Astrocyte of the spinal cord (primary cell): ENCODE measurements around the gene LACTBL1.
A peak's percentile ranks its signal among the peaks of the same experiment; 100 is the strongest.

ENCODE experiments used
- DNase-seq: peaks from one replicate; pipeline ENCODE4 v3.0.0; 2011; ENCODE audit warnings: low read depth, low spot score
- H3K4me3 ChIP-seq: 2 replicates; pipeline ENCODE4 v1.5.1; 2011; ENCODE audit warnings: low read depth, mild to moderate bottlenecking, low read length, moderate library complexity
- CTCF ChIP-seq: IDR thresholded peaks from 2 replicates; pipeline ENCODE4 v1.5.1; 2012; ENCODE audit warnings: low read depth, mild to moderate bottlenecking, low read length, inconsistent platforms
- in situ Hi-C: cut with HindIII; loops from 2 replicates; pipeline ENCODE4 v1.10.0; 2017; ENCODE audit warnings: low sequenced_read_pairs

LACTBL1 gene

GRCh38 chr1:22975694-22976093 is 3.0 kb upstream of the LACTBL1 start:
- no peak for TF ChIP-seq CTCF
- in situ Hi-C loops = no loop called here
- no peak for DNase-seq
- no peak overlapping the region for H3K4me3 ChIP-seq

- TF ChIP-seq CTCF = no peak
- in situ Hi-C loops = no loop called here
- DNase-seq = no peak
- no peak overlapping the region for H3K4me3 ChIP-seq
These were observed 858 bp downstream of the LACTBL1 start for GRCh38 chr1:22971611-22972405.

GRCh38 chr1:22971161-22971560 is 1.5 kb downstream of the LACTBL1 start:
- DNase-seq = no peak
- no peak for TF ChIP-seq CTCF
- in situ Hi-C loops = no loop called here
- H3K4me3 ChIP-seq = no peak overlapping the region

- in situ Hi-C loops = no loop called here
- no peak overlapping the region for H3K4me3 ChIP-seq
- DNase-seq = no peak
- TF ChIP-seq CTCF = no peak
These were observed 2.6 kb downstream of the LACTBL1 start for GRCh38 chr1:22970096-22970495.

- TF ChIP-seq CTCF = no peak
- in situ Hi-C loops = no loop called here
- DNase-seq = peak; percentile 83
- no peak overlapping the region for H3K4me3 ChIP-seq
These were observed 3.4 kb downstream of the LACTBL1 start for GRCh38 chr1:22969304-22969709.

- no peak for TF ChIP-seq CTCF
- no peak overlapping the region for H3K4me3 ChIP-seq
- in situ Hi-C loops = no loop called here
- no peak for DNase-seq
These were observed 4.8 kb downstream of the LACTBL1 start for GRCh38 chr1:22967833-22968232.
